Endothelial cell of umbilical vein (primary cell): ENCODE measurements around the gene KIR3DL2. TPM values are rescaled to one million over a fixed set of nuclear protein-coding genes. Genes with fewer than 3 reads are reported as not detected.

Source experiments
- BruUV-seq: library from RNA; stranded (reverse); fragments of 400-500 nt; replicated peaks from 2 replicates; lab custom pipeline; 2021; lab: Mats Ljungman, UMichigan
- CTCF ChIA-PET: fragments of 300-600, 350-600 bp; sonication (Branson Sonifier 250); formaldehyde crosslinking; loops from one replicate; lab custom pipeline; 2021; ENCODE audit warnings: antibody characterized with exemption, inconsistent platforms; lab: Charles Lee
- POLR2A ChIA-PET: fragments of 300-600, 350-600 bp; sonication (Branson Sonifier 250); formaldehyde crosslinking; loops from one replicate; lab custom pipeline; 2021; ENCODE audit warnings: antibody characterized with exemption, inconsistent platforms; lab: Charles Lee
- DNase-seq: peaks from one replicate; pipeline ENCODE4 v3.0.0-alpha.2; 2011; ENCODE audit warnings: low read depth, low spot score
- FAIRE-seq: peaks from 2 replicates; lab custom pipeline; 2011; peaks lifted over from hg19 to GRCh38; lab: Jason Lieb, UNC
- H2AFZ ChIP-seq: 2 replicates; pipeline ENCODE4 v1.6.0; 2012; ENCODE audit warnings: low read depth, low read length, control low read depth, inconsistent platforms
- H3K27ac ChIP-seq: 2 replicates; pipeline ENCODE4 v1.5.1; 2011; ENCODE audit warnings: low read depth, mild to moderate bottlenecking, control low read depth, low read length, moderate library complexity; ENCODE audit not compliant: insufficient read depth
- H3K27me3 ChIP-seq, 2 experiments: 2 replicates each; pipeline versions ENCODE4 v1.6.0 to v1.6.1; 2011; ENCODE audit warnings: low read length in 2 of 2, mixed read lengths in 1 of 2; ENCODE audit not compliant: control insufficient read depth in 2 of 2, insufficient read depth in 2 of 2
- H3K36me3 ChIP-seq, 2 experiments: 2 replicates in 1 of 2; 3 replicates in 1 of 2; pipeline ENCODE4 v1.5.1; 2011; ENCODE audit warnings: low read length in 2 of 2, mild to moderate bottlenecking in 1 of 2, moderate library complexity in 1 of 2; ENCODE audit not compliant: control insufficient read depth in 2 of 2, insufficient read depth in 2 of 2; ENCODE audit errors: extremely low read depth in 1 of 2
- H3K4me1 ChIP-seq: 3 replicates; pipeline ENCODE4 v1.5.1; 2011; ENCODE audit warnings: mild to moderate bottlenecking, low read length; ENCODE audit not compliant: control insufficient read depth, insufficient read depth; ENCODE audit errors: extremely low read depth
- H3K4me2 ChIP-seq: 2 replicates; pipeline ENCODE4 v1.6.1; 2011; ENCODE audit warnings: low read length, control low read depth, mixed read lengths; ENCODE audit not compliant: insufficient read depth
- H3K4me3 ChIP-seq, 3 experiments: fragments of 200-600 bp in 1 of 3; sonication (generic), shearing (Covaris generic) in 1 of 3; replicated peaks in 1 of 3; 2 replicates each; pipeline ENCODE4 v1.5.1; 2011 to 2016; ENCODE audit warnings: control low read depth in 3 of 3, low read length in 3 of 3, mild to moderate bottlenecking in 2 of 3, inconsistent platforms in 1 of 3, low read depth in 1 of 3, moderate library complexity in 1 of 3; ENCODE audit not compliant: insufficient read depth in 1 of 3
- H3K79me2 ChIP-seq: 2 replicates; pipeline ENCODE4 v1.6.0; 2012; ENCODE audit warnings: low read length, inconsistent platforms; ENCODE audit not compliant: control insufficient read depth, insufficient read depth
- H3K9ac ChIP-seq: replicated peaks from 2 replicates; pipeline ENCODE3; 2011; ENCODE audit warnings: low read length, control low read depth; ENCODE audit not compliant: insufficient read depth; ENCODE audit errors: extremely low read depth
- H3K9me1 ChIP-seq: replicated peaks from 3 replicates; pipeline ENCODE4 v1.6.0; 2011; ENCODE audit warnings: mild to moderate bottlenecking, low read length; ENCODE audit not compliant: control insufficient read depth, insufficient read depth; ENCODE audit errors: extremely low read depth
- H3K9me3 ChIP-seq: replicated peaks from 2 replicates; pipeline ENCODE4 v1.5.1; 2012; ENCODE audit warnings: low read length, inconsistent platforms; ENCODE audit not compliant: control insufficient read depth, insufficient read depth
- H4K20me1 ChIP-seq: replicated peaks from 2 replicates; pipeline ENCODE3; 2011; ENCODE audit warnings: mild to moderate bottlenecking, low read length; ENCODE audit not compliant: control insufficient read depth, insufficient read depth; ENCODE audit errors: extremely low read depth
- CTCF ChIP-seq, 2 donors: IDR thresholded peaks; 1 replicate in 1 of 2; 2 replicates in 1 of 2; pipeline ENCODE4 v1.5.1; 2011; ENCODE audit warnings: low read length in 2 of 2, mild to moderate bottlenecking in 2 of 2, moderate library complexity in 2 of 2, control low read depth in 1 of 2, inconsistent platforms in 1 of 2, low read depth in 1 of 2; ENCODE audit not compliant: insufficient read depth in 1 of 2; ENCODE audit errors: extremely low read depth in 1 of 2
- EZH2 ChIP-seq: IDR thresholded peaks from 2 replicates; pipeline ENCODE4 v1.6.1; 2012; ENCODE audit warnings: borderline replicate concordance, low read depth, mild to moderate bottlenecking, moderate library complexity, low read length, inconsistent platforms; ENCODE audit not compliant: severe bottlenecking
- FOS ChIP-seq: IDR thresholded peaks from 2 replicates; pipeline ENCODE4 v1.6.1; 2011; ENCODE audit warnings: mild to moderate bottlenecking, low read length, moderate library complexity, borderline replicate concordance; ENCODE audit not compliant: insufficient read depth
- GATA2 ChIP-seq: IDR thresholded peaks from 2 replicates; pipeline ENCODE4 v1.7.0; 2011; ENCODE audit warnings: low read depth, mild to moderate bottlenecking, moderate library complexity, mixed read lengths, low read length; ENCODE audit not compliant: insufficient read length, insufficient read depth
- JUN ChIP-seq: IDR thresholded peaks from 2 replicates; pipeline ENCODE4 v1.6.1; 2011; ENCODE audit warnings: borderline replicate concordance, low read depth; ENCODE audit not compliant: insufficient read length, insufficient read depth
- MAX ChIP-seq: IDR thresholded peaks from 2 replicates; pipeline ENCODE4 v1.6.1; 2011; ENCODE audit not compliant: insufficient read depth, insufficient read length
- MYC ChIP-seq: IDR thresholded peaks from one replicate; pipeline ENCODE4 v1.6.1; 2011; ENCODE audit warnings: mild to moderate bottlenecking, low read depth, low read length
- POLR2A ChIP-seq: IDR thresholded peaks from 2 replicates; pipeline ENCODE4 v1.6.1; 2012; ENCODE audit warnings: low read depth, mild to moderate bottlenecking, control low read depth, low read length
- POLR2AphosphoS5 ChIP-seq: IDR thresholded peaks from 2 replicates; pipeline ENCODE4 v1.6.1; 2012; ENCODE audit warnings: low read depth, mild to moderate bottlenecking, control low read depth, low read length, moderate library complexity; ENCODE audit not compliant: insufficient read depth
- dilution Hi-C: fragments of 300-500 bp; cut with MboI; formaldehyde crosslinking; loops from one replicate; pipeline ENCODE4 v1.15.0; 2019; ENCODE audit warnings: low sequenced_read_pairs; ENCODE audit not compliant: extremely low pct_ligation_motif_present
- intact Hi-C: fragments of 100-400 bp; cut with micrococcal nuclease; formaldehyde crosslinking; loops from one replicate; pipeline ENCODE4 v1.10.0; 2022
- polyA plus RNA-seq, 4 experiments: library from polyadenylated mRNA; depleted of rRNA in 3 of 4; stranded (reverse) in 3 of 4; unstranded in 1 of 4; fragments of >200 nt; gene quantifications; 2 replicates each; pipeline versions ENCODE4 v1.2.1 to v1.2.3, GENCODE V29; 2011 to 2012; ENCODE audit warnings: missing spikeins in 1 of 4
- total RNA-seq: library from RNA; stranded (reverse); gene quantifications from 2 replicates; pipeline ENCODE4 v1.2.3, GENCODE V29; 2021

KIR3DL2 gene
- total and polyA plus RNA-seq, 2 donors (not counting 3 experiments of a cell fraction or from before 2014, with no cell fraction given), result not detected

- FAIRE-seq, result no peak
- BruUV-seq, result no TSS peak
- Histone ChIP-seq H3K9me1 (no peaks in the 10 kb centered on the region), H3K9ac (no peak within 1 kb of the TSS), H3K27ac (no peak within 1 kb of the TSS), H3K4me3 (no peak within 1 kb of the TSS), H3K9me3 (no peaks in the 10 kb centered on the region), H4K20me1 (no peaks in the 10 kb centered on the region), H2AFZ (no peak within 1 kb of the TSS), H3K4me2 (no peak within 1 kb of the TSS), H3K27me3 (no peaks in the 10 kb centered on the region), H3K4me1 (no peaks in the 10 kb centered on the region), H3K79me2 (no peaks in the 10 kb centered on the region), H3K36me3 (no peaks in the 10 kb centered on the region)
- peak; percentile 37 for DNase-seq
- dilution Hi-C loops (no loop called here), intact Hi-C loops (no loop called here)
- POLR2A ChIA-PET, result no interaction called here
- TF ChIP-seq GATA2, result no peak
- no peak for TF ChIP-seq MYC
- no peak for TF ChIP-seq CTCF (IDR thresholded peaks at IDR 0.05; ENCODE audit: extremely low read depth in 1 of 2, insufficient read depth in 1 of 2, low read depth in 1 of 2, low read length in 2 of 2)
- TF ChIP-seq POLR2A, result no peak
- TF ChIP-seq FOS, result no peak
- CTCF ChIA-PET, result interaction anchor here (1.1 kb wide), 1 partner anchor 25 kb away, joined by 3 read pairs; no protein-coding TSS in a partner anchor
These were observed 55.7 kb downstream of the KIR3DL2 start, which contains the start of gene NCR1 for GRCh38 chr19:54905803-54906511. Gene NCR1, plus strand, starts transcription at chr19:54906148. Its CDS starts 40 bp downstream, at chr19:54906188.

- H3K27me3 ChIP-seq, result no peaks in the 10 kb centered on the region
- dilution Hi-C loops, result no loop called here
- intact Hi-C loops, result no loop called here
- H3K9me3 ChIP-seq, result no peaks in the 10 kb centered on the region
- no TSS peak for BruUV-seq
- H3K27ac ChIP-seq, result no peak overlapping the region
- ChIA-PET CTCF (no interaction called here), POLR2A (no interaction called here)
- no peak overlapping the region for H3K9ac ChIP-seq
- no peak for FAIRE-seq
- DNase-seq, result no peak
- no peak overlapping the region for H3K4me3 ChIP-seq
- no peak overlapping the region for H3K4me2 ChIP-seq
- H3K79me2 ChIP-seq, result no peaks in the 10 kb centered on the region
- H3K9me1 ChIP-seq, result no peaks in the 10 kb centered on the region
- no peaks in the 10 kb centered on the region for H4K20me1 ChIP-seq
- H3K36me3 ChIP-seq, result no peaks in the 10 kb centered on the region
- no peak for TF ChIP-seq JUN
- no peak for TF ChIP-seq MYC
- TF ChIP-seq POLR2A, result no peak
- TF ChIP-seq CTCF (IDR thresholded peaks at IDR 0.05; ENCODE audit: extremely low read depth in 1 of 2, insufficient read depth in 1 of 2, low read depth in 1 of 2, low read length in 2 of 2), result no peak
- no peak for TF ChIP-seq MAX
- no peak for TF ChIP-seq GATA2
- no peak for TF ChIP-seq EZH2
- TF ChIP-seq POLR2AphosphoS5, result no peak
- no peak for TF ChIP-seq FOS
- H3K4me1 ChIP-seq, result no peaks in the 10 kb centered on the region
- no peak overlapping the region for H2AFZ ChIP-seq
These were observed 56.6 kb downstream of the KIR3DL2 start for GRCh38 chr19:54906819-54907218.
